HG02571 (cell line): Measurements from ENCODE around the gene HOMER1.

ENCODE experiments used
- ATAC-seq: cut with Tn5 transposase; IDR thresholded peaks from one replicate; pipeline ENCODE4 v1.9.1; 2021; ENCODE audit warnings: mild to moderate bottlenecking, moderate library complexity; ENCODE audit not compliant: unreplicated experiment

Gene HOMER1

GRCh38 chr5:79513704-79514390, at the start of gene HOMER1:
Gene HOMER1 (minus strand): TSS chr5:79514134. CDS start chr5:79512774, 1,360 bp downstream.
- peak; percentile 59 for ATAC-seq

GRCh38 chr5:79563247-79563590, 49.3 kb upstream of the HOMER1 start:
- no peak for ATAC-seq

- no peak for ATAC-seq
Observed at GRCh38 chr5:79562351-79563246, 48.7 kb upstream of the HOMER1 start.

- peak; percentile 26 for ATAC-seq
Observed at GRCh38 chr5:79561525-79561893, 47.6 kb upstream of the HOMER1 start.

GRCh38 chr5:79560771-79561524, 47.0 kb upstream of the HOMER1 start:
- peak; percentile 88 for ATAC-seq

- no peak for ATAC-seq
Observed at GRCh38 chr5:79555418-79555817, 41.5 kb upstream of the HOMER1 start.

- no peak for ATAC-seq
Observed at GRCh38 chr5:79552984-79553383, 39.0 kb upstream of the HOMER1 start.

- no peak for ATAC-seq
Observed at GRCh38 chr5:79547982-79548381, 34.0 kb upstream of the HOMER1 start.

- ATAC-seq, result no peak
Observed at GRCh38 chr5:79547429-79547822, 33.5 kb upstream of the HOMER1 start.

GRCh38 chr5:79546782-79547428, 33.0 kb upstream of the HOMER1 start:
- no peak for ATAC-seq

GRCh38 chr5:79544131-79544530, 30.2 kb upstream of the HOMER1 start:
- no peak for ATAC-seq

- no peak for ATAC-seq
Observed at GRCh38 chr5:79540939-79541338, 27.0 kb upstream of the HOMER1 start.

GRCh38 chr5:79536193-79536906, 22.4 kb upstream of the HOMER1 start:
- no peak for ATAC-seq

- no peak for ATAC-seq
Observed at GRCh38 chr5:79535477-79536192, 21.7 kb upstream of the HOMER1 start.

GRCh38 chr5:79529110-79529509, 15.2 kb upstream of the HOMER1 start:
- no peak for ATAC-seq

GRCh38 chr5:79527431-79527830, 13.5 kb upstream of the HOMER1 start:
- no peak for ATAC-seq

GRCh38 chr5:79526928-79527327, 13.0 kb upstream of the HOMER1 start:
- ATAC-seq, result no peak

GRCh38 chr5:79526493-79526892, 12.6 kb upstream of the HOMER1 start:
- ATAC-seq, result no peak

GRCh38 chr5:79521156-79521555, 7.2 kb upstream of the HOMER1 start:
- no peak for ATAC-seq

GRCh38 chr5:79518718-79519117, 4.8 kb upstream of the HOMER1 start:
- no peak for ATAC-seq
